NT2/D1 (cell line): ENCODE results near the gene CHN2.

ENCODE experiments used
- YY1 ChIP-seq: IDR thresholded peaks from 2 replicates; pipeline ENCODE4 v1.6.1; 2011; ENCODE audit not compliant: insufficient read length, insufficient read depth
- ZNF274 ChIP-seq: IDR thresholded peaks from 2 replicates; pipeline ENCODE4 v1.6.1; 2011; ENCODE audit warnings: mild to moderate bottlenecking, low read depth, low read length

- TF ChIP-seq ZNF274 = no peak
- TF ChIP-seq YY1 = no peak
Measured at GRCh38 chr7:29192323-29192722, 2.3 kb upstream of the CHN2 start.
